22Rv1 (cell line): ENCODE data around the gene KCMF1.

ENCODE experiments used
- H3K27ac ChIP-seq: fragments of 450-650 bp; 2 replicates; pipeline ENCODE4 v1.5.1; 2017
- ZFX ChIP-seq: fragments of 450-650 bp; IDR thresholded peaks from 2 replicates; pipeline ENCODE4 v1.6.1; 2017; ENCODE audit warnings: antibody characterized with exemption, borderline replicate concordance
- TF ChIP-seq, protein P1 (sequence below): fragments of 450-650 bp; IDR thresholded peaks from 2 replicates; pipeline ENCODE4 v1.5.1; 2017; ENCODE audit warnings: mild to moderate bottlenecking

The KCMF1 gene

DNA sequence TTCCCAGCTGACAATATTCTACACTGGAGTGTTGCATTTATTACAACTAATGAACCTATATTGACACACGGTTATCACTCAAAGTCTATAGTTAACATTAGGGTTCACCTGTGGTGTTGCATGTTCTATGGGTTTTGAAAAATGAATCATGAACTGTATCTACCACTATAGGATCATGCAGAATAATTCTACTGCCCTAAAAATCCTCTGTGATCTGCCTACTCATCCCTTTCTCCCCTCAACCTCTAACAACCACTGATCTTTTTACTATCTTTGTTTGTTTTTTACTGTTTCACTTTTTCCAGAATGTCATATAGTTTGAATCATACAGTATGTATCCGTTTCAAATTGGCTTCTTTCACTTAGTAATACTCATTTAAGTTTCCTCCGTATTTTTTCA lies 114.6 kb downstream of the KCMF1 start:
- TF ChIP-seq, protein P1, sequence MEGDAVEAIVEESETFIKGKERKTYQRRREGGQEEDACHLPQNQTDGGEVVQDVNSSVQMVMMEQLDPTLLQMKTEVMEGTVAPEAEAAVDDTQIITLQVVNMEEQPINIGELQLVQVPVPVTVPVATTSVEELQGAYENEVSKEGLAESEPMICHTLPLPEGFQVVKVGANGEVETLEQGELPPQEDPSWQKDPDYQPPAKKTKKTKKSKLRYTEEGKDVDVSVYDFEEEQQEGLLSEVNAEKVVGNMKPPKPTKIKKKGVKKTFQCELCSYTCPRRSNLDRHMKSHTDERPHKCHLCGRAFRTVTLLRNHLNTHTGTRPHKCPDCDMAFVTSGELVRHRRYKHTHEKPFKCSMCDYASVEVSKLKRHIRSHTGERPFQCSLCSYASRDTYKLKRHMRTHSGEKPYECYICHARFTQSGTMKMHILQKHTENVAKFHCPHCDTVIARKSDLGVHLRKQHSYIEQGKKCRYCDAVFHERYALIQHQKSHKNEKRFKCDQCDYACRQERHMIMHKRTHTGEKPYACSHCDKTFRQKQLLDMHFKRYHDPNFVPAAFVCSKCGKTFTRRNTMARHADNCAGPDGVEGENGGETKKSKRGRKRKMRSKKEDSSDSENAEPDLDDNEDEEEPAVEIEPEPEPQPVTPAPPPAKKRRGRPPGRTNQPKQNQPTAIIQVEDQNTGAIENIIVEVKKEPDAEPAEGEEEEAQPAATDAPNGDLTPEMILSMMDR, result no peak
- no peak for TF ChIP-seq ZFX
- no peak overlapping the region for H3K27ac ChIP-seq

DNA sequence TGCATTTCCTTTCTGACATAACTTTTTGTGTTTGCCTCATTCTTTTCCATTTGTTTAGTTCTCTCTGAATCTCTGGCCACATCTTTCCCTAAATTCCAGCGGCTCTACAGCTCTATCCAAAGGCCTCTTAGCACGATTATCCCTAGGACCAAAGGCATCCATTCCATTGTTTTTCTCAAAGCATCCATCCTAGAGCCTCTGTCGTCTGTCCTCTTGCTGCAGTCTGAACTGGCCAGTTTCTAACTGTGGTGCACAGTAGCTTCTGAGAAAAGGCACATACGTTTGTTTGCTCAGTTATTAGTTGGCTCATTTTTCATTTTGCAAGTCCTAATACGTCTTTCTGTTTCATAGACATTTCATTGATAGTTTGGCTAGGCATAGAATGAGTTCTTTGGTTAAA lies 116.6 kb downstream of the KCMF1 start:
- no peak for TF ChIP-seq ZFX
- TF ChIP-seq, protein P1, result no peak
- no peak overlapping the region for H3K27ac ChIP-seq

DNA sequence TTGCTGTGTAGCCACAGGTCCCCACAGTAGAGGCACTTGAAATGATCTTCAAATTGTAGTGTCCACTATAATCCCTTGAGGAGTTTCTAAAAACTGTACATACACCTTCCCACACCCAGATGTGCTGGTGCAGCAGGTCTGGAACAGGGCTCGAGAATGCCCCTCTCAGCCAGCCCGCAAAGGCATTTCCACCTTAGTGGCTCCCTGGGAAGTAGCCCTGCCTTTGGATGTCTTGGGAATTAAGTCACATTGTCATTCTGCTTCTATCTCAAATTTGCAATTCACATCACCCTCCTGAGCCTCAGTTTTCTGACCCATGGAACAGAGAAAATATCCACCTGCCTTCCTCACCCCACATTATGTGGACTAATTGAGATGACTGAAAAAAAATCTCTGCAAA lies 118.0 kb downstream of the KCMF1 start:
- TF ChIP-seq ZFX, result no peak
- TF ChIP-seq, protein P1, result no peak
- H3K27ac ChIP-seq, result no peak overlapping the region

DNA sequence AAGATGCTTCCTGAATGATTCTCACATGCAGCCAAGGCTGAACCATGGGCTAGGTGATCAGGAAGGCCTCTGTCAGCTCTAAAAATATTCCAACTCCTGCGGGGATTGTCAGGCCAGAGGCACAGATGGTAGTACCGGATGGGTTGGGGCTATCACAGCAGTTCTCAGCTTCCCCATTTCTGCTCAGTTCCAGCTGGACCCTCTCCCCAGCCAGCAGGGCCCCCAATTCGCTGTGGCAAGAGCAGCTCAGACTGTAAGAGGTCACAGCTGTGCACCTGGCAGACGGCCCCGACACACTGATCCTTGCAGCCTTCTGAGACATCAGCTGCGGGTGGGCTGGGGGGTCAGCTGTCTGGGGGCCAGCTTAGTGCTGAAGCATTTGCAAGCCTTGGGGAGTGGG lies 118.6 kb downstream of the KCMF1 start:
- no peak for TF ChIP-seq ZFX
- TF ChIP-seq, protein P1, result no peak
- H3K27ac ChIP-seq, result no peak overlapping the region

DNA sequence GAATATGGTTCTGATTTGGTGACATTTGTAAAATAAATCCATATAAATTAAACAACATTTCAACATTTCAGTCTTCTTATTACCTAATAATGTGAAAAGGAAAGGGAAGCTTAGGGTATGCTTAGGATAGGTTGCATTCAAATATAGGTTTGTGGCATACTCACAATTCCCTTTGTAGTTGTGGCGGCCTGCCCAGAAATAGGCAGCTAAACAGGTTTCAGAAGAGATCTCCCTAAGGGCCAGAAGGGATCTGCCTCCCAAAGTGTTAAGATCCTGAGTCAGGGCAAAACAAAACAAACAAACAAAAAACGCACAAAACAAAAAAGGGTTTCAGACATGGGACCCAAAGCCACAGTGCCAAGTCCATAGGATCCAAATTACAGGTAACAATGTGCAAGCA lies 120.9 kb downstream of the KCMF1 start:
- no peak for TF ChIP-seq ZFX
- TF ChIP-seq, protein P1, result no peak
- no peak overlapping the region for H3K27ac ChIP-seq

DNA sequence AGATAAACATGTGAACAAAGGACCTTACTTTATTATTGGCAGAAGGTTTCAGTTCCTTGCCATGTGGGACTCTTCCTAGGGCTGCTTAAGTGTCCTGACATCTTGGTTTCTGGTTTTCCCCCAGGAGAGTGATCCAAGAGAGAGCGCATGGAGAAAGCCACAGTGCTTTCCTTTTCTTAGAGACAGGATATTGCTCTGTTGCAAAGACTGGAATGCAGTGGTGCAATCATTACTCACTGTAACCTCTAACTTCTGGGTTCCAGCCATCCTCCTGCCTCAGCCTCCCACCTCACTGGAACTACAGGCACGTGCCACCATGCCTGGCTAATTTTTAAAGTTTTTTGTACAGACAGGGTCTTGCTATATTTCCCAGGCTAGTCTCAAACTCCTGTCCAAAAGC lies 124.1 kb downstream of the KCMF1 start:
- H3K27ac ChIP-seq, result no peak overlapping the region
- no peak for TF ChIP-seq ZFX
- TF ChIP-seq, protein P1, result no peak

DNA sequence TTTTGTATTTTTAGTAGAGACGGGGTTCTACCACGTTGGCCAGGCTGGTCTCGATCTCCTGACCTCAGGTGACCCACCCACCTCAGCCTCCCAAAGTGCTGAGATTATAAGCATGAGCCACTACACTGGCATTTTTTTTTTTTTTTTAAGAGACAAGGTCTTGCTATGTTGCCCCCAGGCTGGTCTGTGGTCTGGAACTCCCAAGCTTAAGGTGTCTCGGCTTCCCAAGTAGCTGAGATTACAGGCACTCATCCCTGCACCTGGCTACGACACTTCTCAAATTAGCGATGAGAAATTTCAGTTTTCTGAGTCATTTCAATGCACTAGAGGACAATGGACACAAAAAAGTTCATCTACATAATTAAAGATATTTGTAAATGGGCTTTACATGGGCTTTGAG lies 125.7 kb downstream of the KCMF1 start:
- H3K27ac ChIP-seq, result no peak overlapping the region
- TF ChIP-seq, protein P1, result no peak
- TF ChIP-seq ZFX, result no peak
